Lung (tissue), 12 donors: ENCODE results near the gene NPPA. TPM values are rescaled to one million over a fixed set of nuclear protein-coding genes. Genes with fewer than 3 reads are reported as not detected.
A peak's percentile ranks its signal among the peaks of the same experiment; 100 is the strongest.

Experiments used
- ATAC-seq: fragments of 200-7000 bp; cut with Tn5 transposase; one replicate; pipeline ENCODE4 v1.9.1; 2020; ENCODE audit warnings: moderate number of reproducible peaks; ENCODE audit not compliant: insufficient read depth, low FRiP score
- DNase-seq, 3 donors: peaks; one replicate each; pipeline ENCODE4 v3.0.0-alpha.2; 2013 to 2017
- H3K27ac ChIP-seq, 2 donors: one replicate each; pipeline ENCODE4 v1.5.1; 2013; ENCODE audit warnings: mild to moderate bottlenecking in 2 of 2, moderate library complexity in 2 of 2, control low read depth in 1 of 2, inconsistent platforms in 1 of 2, low read depth in 1 of 2, low read length in 1 of 2
- H3K27me3 ChIP-seq, 3 donors: one replicate each; pipeline ENCODE4 v1.5.1; 2013; ENCODE audit warnings: low read length in 2 of 3; ENCODE audit not compliant: control insufficient read depth in 3 of 3, insufficient read depth in 3 of 3
- H3K36me3 ChIP-seq, 4 donors: one replicate each; pipeline ENCODE4 v1.5.1; 2013; ENCODE audit warnings: low read length in 4 of 4, mild to moderate bottlenecking in 1 of 4, moderate library complexity in 1 of 4; ENCODE audit not compliant: control insufficient read depth in 4 of 4, insufficient read depth in 4 of 4
- H3K4me1 ChIP-seq, 5 donors: one replicate each; pipeline ENCODE4 v1.5.1; 2013; ENCODE audit warnings: low read length in 5 of 5, mild to moderate bottlenecking in 2 of 5, moderate library complexity in 1 of 5; ENCODE audit not compliant: control insufficient read depth in 5 of 5, insufficient read depth in 5 of 5
- H3K4me3 ChIP-seq: one replicate; pipeline ENCODE4 v1.5.1; 2013; ENCODE audit warnings: mild to moderate bottlenecking, control low read depth, moderate library complexity
- H3K9ac ChIP-seq, 2 donors: one replicate each; pipeline ENCODE4 v1.5.1; 2013; ENCODE audit warnings: low read length in 2 of 2, control low read depth in 1 of 2; ENCODE audit not compliant: insufficient read depth in 1 of 2
- H3K9me3 ChIP-seq, 4 donors: one replicate each; pipeline ENCODE4 v1.5.1; 2013; ENCODE audit warnings: low read length in 3 of 4, mild to moderate bottlenecking in 1 of 4, moderate library complexity in 1 of 4; ENCODE audit not compliant: control insufficient read depth in 4 of 4, insufficient read depth in 3 of 4
- CTCF ChIP-seq: IDR thresholded peaks from 2 replicates; pipeline ENCODE4 v1.5.1; 2012; ENCODE audit warnings: mild to moderate bottlenecking; ENCODE audit errors: control extremely low read depth, extremely low read depth
- WGBS, 2 donors: extraction: QIAGEN DNeasy Blood & Tissue Kit; methylation state at CpG; one replicate each; pipeline ENCODE4 v1.1.7; 2013; 5-methylcytosine and 5-hydroxymethylcytosine counted together
- polyA plus RNA-seq, 2 donors: library from polyadenylated mRNA; stranded (reverse); fragments of 200-250 nt; gene quantifications; one replicate each; pipeline ENCODE4 v1.2.1, GENCODE V29; 2013
- total RNA-seq, 2 donors: library from RNA; depleted of rRNA in 1 of 2; stranded (reverse); fragments of >200 nt in 1 of 2; gene quantifications; one replicate each; pipeline ENCODE4 v1.2.1, GENCODE V29; 2014 to 2021
- donor health status: control.
- donor health status: control.
- donor health status: Bipolar disorder and iron deficiency.
- donor health status: healthy.
- donor health status: DM: yes; HTN: yes; CAD: no.

NPPA gene
- total and polyA plus RNA-seq, 4 donors: 0.81 to 19.8 (median 6.7) TPM; not detected in 1

- Histone ChIP-seq H3K27me3 (no peaks in the 10 kb centered on the region), H3K9me3 (peaks cover 0 to 6% (median 0%) of the 10 kb centered on the region in 4 donors), H3K4me3 (no peak overlapping the region), H3K36me3 (peaks cover 0 to 33% (median 8%) of the 10 kb centered on the region in 4 donors), H3K27ac (peak overlapping the region; percentile 8 to 21), H3K9ac (no peak overlapping the region), H3K4me1 (peaks cover 5 to 34% (median 12%) of the 10 kb centered on the region in 5 donors)
- 96 to 97% methylated on average over 8 of the region's 8 CpGs for WGBS, 2 donors
- ATAC-seq: no peak
- DNase-seq: no peak
- TF ChIP-seq CTCF: no peak
Observed at GRCh38 chr1:11800391-11800755, 47.2 kb downstream of the NPPA start.

- no peak for TF ChIP-seq CTCF
- peaks cover 0 to 6% (median 0%) of the 10 kb centered on the region in 4 donors for H3K9me3 ChIP-seq
- peak overlapping the region in 1 of 2 donors; percentile 21 for H3K27ac ChIP-seq
- 97 to 98% methylated on average over 9 of the region's 9 CpGs for WGBS, 2 donors
- DNase-seq: no peak
- H3K4me3 ChIP-seq: no peak overlapping the region
- H3K36me3 ChIP-seq: peaks cover 0 to 38% (median 11%) of the 10 kb centered on the region in 4 donors
- peaks cover 5 to 30% (median 12%) of the 10 kb centered on the region in 5 donors for H3K4me1 ChIP-seq
- no peaks in the 10 kb centered on the region for H3K27me3 ChIP-seq
- no peak overlapping the region for H3K9ac ChIP-seq
- no peak for ATAC-seq
Observed at GRCh38 chr1:11799896-11800295, 47.7 kb downstream of the NPPA start.

- Histone ChIP-seq H3K27ac (no peak overlapping the region), H3K27me3 (no peaks in the 10 kb centered on the region), H3K9ac (no peak overlapping the region), H3K4me1 (peaks cover 0 to 23% (median 8%) of the 10 kb centered on the region in 5 donors), H3K4me3 (no peak overlapping the region), H3K9me3 (peaks cover 0 to 6% (median 0%) of the 10 kb centered on the region in 4 donors), H3K36me3 (peaks cover 4 to 45% (median 16%) of the 10 kb centered on the region in 4 donors)
- DNase-seq (no peak), ATAC-seq (no peak)
- WGBS, 2 donors: 97 to 98% methylated on average over 5 of the region's 5 CpGs
- no peak for TF ChIP-seq CTCF
Observed at GRCh38 chr1:11799099-11799498, 48.5 kb downstream of the NPPA start.
